Measurements from ENCODE around the gene MAP3K7CL.

Gene MAP3K7CL, protein sequence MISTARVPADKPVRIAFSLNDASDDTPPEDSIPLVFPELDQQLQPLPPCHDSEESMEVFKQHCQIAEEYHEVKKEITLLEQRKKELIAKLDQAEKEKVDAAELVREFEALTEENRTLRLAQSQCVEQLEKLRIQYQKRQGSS

GRCh38 chr21:29130270-29130969, at the start of gene MAP3K7CL:
Gene MAP3K7CL, plus strand, starts transcription at chr21:29130644. Its CDS starts 2,701 bp downstream, at chr21:29133345.
- in situ Hi-C loops (cut with MboI; ENCODE audit: low sequenced_read_pairs): no loop called here

DNA sequence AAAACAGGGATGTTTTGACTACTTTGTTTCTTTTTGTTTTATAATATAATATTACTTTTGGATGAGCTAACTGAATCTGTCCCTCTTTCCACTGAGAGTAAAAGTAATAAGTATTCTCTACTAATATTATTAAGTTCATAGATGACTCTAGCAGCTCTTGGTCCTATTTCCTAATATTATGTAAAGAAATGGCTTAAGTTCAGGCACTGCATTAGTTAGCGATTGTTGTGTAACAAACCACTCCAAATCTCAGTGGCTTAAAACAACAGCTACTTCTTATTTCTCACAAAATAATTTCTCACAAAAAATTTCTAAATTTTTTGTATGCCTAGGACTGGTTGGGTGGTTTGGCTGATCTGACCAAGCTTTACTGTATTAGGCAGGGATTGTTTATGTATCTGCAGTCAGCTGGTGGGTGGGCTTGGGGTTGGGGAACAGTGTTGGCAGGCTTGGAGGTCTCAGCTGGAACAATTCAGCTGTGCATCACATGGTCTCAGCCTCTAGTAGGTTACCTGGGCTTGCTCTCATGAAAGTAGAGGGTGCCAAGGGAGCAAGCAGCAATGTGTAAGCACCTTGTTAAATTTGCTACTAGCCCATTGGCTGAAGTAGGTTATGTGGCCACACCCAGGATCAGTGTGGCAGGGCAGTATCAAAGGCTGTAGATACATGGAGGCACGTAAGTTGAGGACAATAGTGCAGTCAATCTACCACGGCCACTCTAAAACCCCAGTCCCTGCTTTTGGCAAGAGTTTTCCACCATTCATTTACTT, 48.2 kb upstream of the MAP3K7CL start:
- in situ Hi-C loops (cut with MboI; ENCODE audit: low sequenced_read_pairs): loop anchor here (25.0 kb wide), 2 partner anchors 755 to 1105 kb away; no protein-coding TSS in a partner anchor

GRCh38 chr21:29083306-29083705, 47.1 kb upstream of the MAP3K7CL start:
- in situ Hi-C loops (cut with MboI; ENCODE audit: low sequenced_read_pairs): loop anchor here (25.0 kb wide), 2 partner anchors 754 to 1104 kb away; no protein-coding TSS in a partner anchor

- in situ Hi-C loops (cut with MboI; ENCODE audit: low sequenced_read_pairs): loop anchor here (25.0 kb wide), 2 partner anchors 753 to 1103 kb away; no protein-coding TSS in a partner anchor
Observed at GRCh38 chr21:29084372-29084771, 46.1 kb upstream of the MAP3K7CL start.

DNA sequence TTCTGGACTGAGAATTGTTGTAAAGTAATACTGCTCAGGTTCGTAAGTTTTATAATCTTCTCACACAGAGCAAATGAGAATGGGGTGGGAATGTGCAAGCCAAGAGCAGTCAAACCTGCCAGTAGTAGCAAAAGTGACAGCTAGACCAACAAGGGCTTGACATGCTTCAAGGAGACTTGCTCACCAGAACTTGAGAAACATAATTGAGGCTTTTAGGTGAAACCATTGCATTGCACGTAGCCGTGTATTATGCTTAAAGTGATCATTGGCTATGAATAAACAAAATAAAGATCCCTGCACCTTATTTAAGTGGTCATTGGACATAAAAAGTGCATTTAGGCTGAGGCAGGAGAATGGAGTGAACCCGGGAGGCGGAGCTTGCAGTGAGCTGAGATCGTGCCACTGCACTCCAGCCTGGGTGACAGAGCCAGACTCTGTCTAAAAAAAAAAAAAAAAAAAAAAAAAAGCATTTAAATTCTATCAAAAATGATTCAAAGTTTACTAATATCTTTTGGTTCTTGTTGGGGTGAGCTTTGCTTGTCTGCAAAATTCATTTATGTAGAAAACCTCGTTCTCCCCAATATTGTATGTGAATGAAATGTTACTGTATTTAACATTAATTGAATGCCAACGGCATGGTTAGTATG, 45.2 kb upstream of the MAP3K7CL start:
- in situ Hi-C loops (cut with MboI; ENCODE audit: low sequenced_read_pairs): loop anchor here (25.0 kb wide), 2 partner anchors 752 to 1102 kb away; no protein-coding TSS in a partner anchor

DNA sequence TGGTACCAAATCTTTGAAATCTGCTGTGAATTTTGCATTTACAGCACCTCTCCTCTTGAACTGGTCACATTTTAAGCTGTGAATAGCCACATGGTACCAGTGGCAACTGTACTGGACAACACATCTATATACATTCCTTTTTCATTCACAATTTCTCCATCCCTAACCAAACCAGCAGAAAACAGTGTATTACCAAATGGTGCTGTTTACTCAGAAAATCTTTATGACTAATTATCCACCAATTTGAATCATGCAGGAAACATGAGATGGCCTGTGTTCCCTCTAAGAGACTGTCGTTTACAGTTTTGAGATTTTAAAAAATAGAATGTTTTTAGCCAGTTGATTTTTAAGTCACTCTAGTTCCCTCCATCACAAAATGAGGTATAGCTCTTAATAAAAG, 39.4 kb upstream of the MAP3K7CL start:
- in situ Hi-C loops (cut with MboI; ENCODE audit: low sequenced_read_pairs): loop anchor here (10.0 to 25.0 kb wide), 3 partner anchors 284 to 1096 kb away; no protein-coding TSS in a partner anchor

DNA sequence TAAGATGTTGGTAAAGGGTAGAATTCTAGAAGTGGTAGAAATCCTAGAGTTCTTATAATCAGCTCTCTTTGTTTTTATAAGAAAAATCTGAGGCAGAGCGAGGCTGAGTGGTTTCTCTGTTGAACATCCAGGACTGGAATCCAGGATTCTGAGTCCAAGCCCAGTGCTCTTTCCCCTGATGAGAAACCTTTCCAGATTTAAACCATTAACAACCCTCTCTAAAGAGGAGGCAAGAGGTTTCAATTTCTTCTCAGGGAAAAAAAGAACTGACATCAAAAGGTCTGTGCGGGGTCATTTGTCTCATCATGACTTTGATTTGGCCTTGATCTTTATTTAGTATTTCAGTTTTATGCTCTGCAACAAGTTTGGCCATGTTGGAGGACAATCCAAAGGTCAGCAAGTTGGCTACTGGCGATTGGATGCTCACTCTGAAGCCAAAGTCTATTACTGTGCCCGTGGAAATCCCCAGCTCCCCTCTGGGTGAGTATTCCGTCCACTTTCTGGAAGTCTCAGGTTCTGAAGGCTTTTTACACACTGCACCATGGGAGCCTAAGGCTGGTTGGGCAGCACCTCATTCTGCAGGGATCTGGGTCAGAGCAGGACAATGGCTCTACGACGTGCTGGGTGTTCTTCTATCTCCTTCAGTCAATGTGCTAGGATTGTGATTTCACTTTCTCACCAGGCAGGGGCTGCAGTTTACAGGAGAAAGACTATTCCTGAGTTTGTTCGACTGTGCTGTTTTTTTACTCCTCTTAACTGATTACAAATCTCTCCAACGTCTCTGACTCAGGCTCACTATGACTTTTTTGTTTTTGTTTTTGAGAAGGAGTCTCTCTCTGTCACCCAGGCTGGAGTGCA, 38.1 kb upstream of the MAP3K7CL start:
- in situ Hi-C loops (cut with MboI; ENCODE audit: low sequenced_read_pairs): loop anchor here (10.0 to 25.0 kb wide), 3 partner anchors 282 to 1095 kb away; no protein-coding TSS in a partner anchor

DNA sequence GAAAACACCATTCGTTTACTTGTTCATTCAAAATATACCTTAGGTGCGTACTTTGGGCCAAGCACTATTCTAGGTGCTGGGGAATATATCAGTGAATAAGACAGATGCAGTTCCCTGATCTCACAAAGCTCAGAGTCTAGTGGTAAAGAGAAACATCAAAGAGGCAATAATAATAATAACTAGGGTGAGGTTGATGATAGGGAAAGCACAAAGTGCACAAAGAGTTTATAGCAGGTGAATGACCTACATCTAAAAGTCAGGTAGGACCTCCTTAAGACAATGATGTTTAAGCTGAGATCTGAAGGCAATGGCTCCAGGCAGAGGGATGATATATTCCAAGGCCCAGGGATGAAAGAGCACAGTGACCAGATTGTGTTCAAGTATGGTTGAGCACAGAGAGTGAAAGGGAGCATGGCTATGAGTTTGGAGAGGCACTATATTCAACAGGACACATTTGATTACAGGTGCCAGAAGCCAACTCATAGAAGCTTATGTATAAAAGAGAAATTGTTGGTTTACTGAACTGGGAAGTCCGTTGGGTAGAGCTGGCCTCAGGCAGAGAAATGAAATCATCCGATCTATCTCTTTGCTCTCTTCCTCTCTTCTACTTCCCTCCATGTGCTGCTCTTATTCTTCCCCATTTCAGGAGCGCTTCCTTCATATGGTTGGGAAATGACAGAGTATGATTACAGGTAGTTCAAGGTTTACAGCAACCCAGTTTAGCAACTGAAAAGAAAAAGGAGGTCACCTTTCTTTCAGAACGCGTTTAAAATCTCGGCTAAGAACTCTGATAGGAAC, 34.0 kb upstream of the MAP3K7CL start:
- in situ Hi-C loops (cut with MboI; ENCODE audit: low sequenced_read_pairs): loop anchor here (10.0 to 25.0 kb wide), 3 partner anchors 278 to 1091 kb away; no protein-coding TSS in a partner anchor

DNA sequence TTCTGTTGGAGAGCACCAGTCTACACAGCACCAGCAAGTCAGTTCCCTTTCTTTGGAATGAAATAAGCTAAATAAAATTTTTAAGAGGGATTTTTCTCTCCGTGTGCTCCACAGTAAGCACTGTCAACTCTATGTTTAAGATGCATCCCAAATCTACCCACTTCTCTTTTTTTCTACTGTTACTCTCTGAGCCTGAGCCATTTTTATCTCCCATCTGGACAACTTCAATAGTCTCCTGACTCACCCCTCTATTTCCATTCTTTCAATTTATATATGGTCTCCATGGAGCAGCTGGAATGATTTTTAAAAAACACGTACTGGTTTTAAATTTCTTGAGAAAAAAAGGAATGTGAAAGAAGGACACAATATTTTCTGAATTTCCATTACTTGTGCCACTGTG, 32.3 kb upstream of the MAP3K7CL start:
- in situ Hi-C loops (cut with MboI; ENCODE audit: low sequenced_read_pairs): loop anchor here (10.0 to 25.0 kb wide), 3 partner anchors 277 to 1089 kb away; no protein-coding TSS in a partner anchor

DNA sequence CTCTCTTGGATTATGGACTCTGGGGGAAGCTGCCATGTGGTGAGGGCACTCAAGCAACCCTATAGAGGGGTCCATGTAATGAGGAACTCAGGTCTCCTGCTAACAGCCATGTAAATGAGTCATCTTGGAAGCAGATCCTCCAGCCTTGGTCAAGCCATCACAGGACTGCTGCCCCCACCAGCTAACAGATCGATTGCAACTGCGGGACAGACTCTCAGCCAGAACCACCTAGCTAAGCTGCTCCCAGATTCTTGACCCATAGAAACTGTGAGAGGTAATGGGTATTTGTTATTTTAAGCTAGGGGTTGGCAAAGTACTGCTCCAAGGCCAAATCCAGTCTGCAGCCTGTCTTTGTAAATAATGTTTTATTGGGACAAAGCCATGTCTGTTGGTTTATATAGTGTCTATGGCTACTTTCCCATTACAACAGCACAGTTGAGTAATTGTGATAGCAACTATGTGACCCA, 27.6 kb upstream of the MAP3K7CL start:
- in situ Hi-C loops (cut with MboI; ENCODE audit: low sequenced_read_pairs): no loop called here

DNA sequence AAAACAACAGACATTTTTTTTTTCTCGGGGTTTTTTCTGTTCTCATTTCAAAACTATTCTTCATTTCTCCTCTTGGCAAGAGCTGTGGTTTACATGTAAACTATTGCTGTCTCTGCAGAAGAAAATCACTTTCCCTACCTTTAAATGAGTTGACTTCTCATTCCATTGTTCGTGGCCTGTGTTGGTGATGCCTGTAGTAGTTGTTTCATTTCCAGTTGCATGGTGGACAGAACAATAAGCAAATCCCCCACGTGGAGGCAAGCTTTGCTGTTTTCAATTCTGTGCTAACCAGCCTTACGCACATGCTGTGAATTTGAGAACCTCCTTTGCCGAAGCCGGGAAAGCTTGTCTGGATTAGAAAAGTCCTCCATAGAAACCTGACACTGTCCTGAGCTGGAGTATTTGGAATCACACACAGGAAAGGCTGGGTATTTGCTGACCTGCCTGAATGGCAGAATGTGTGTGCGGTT, 26.2 kb upstream of the MAP3K7CL start:
- in situ Hi-C loops (cut with MboI; ENCODE audit: low sequenced_read_pairs): no loop called here

GRCh38 chr21:29105218-29105617, 25.2 kb upstream of the MAP3K7CL start:
- in situ Hi-C loops (cut with MboI; ENCODE audit: low sequenced_read_pairs): no loop called here

DNA sequence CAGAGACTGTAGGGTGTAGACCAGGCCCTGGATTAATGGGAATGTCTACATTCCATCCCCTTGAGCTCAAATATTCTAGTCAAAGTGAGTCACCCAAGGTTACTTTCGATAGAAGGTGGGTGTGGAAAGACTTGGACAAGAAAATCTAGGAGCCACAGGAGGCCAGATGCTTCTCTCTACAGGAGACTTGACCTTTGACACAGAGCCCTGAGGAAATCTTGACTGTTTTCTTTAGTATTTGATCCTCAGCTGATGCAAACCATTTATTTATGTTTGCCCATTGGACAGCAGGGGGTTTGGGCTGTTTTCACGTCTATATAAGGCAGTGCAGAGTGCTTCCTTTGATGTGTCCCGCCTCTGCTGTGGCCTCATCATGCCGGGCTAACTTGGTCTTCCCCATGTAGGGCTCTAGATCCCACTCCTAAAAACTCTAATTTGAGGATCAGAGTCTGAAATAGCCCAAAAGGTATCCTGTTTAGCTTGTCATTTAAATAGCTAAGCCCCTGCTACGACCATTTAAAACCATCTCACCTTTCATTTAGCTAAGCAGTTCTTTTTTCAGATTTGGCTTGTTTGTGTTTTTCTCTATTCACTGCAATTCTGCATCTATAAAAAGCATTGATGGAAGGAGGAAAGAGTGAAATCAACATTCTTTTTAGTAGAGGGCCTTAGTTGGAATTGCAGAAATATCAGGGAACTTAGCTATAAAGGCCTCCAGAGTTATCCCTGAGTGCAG, 15.5 kb upstream of the MAP3K7CL start:
- in situ Hi-C loops (cut with MboI; ENCODE audit: low sequenced_read_pairs): no loop called here

DNA sequence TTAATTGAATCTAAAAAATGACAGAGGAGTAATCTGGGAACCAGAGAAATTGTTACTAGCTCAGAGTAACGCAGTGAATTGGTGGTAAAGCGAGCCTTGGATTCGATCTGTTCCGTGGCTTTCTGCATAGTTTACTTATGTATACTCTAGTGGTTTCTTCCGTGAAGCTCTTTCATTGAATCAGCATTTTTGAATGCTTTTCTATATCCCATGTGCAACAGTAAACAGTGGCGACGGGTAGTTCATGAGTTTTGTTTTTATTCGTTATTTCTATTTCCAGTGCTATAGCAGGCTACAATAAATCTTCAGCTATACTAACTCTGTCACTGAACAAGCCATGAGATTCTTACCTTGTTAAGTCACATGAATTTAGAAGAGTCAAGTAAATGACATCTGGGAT, 14.5 kb upstream of the MAP3K7CL start:
- in situ Hi-C loops (cut with MboI; ENCODE audit: low sequenced_read_pairs): no loop called here

- in situ Hi-C loops (cut with MboI; ENCODE audit: low sequenced_read_pairs): no loop called here
Observed at GRCh38 chr21:29117372-29117955, 13.0 kb upstream of the MAP3K7CL start.

DNA sequence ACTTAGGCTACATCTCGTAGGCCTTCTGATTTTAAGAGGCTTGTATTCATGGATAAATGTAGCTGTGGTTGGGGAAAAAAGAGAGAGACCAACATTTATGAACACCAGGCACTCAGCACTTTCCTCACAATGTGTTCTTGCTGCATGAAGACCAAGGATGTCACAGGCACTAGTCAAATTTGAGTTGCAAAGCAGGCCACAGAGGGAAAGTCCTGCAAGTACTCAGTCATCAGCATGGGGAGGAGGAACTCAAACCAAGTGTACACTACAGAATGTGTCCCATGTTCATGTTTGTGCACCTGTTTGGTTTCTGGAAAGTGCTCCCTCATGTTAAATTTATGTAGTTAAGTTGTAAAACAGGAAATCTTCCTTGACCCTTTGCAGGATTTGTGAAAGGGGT, 8.7 kb upstream of the MAP3K7CL start:
- in situ Hi-C loops (cut with MboI; ENCODE audit: low sequenced_read_pairs): no loop called here

GRCh38 chr21:29124645-29125044, 5.8 kb upstream of the MAP3K7CL start:
- in situ Hi-C loops (cut with MboI; ENCODE audit: low sequenced_read_pairs): no loop called here

DNA sequence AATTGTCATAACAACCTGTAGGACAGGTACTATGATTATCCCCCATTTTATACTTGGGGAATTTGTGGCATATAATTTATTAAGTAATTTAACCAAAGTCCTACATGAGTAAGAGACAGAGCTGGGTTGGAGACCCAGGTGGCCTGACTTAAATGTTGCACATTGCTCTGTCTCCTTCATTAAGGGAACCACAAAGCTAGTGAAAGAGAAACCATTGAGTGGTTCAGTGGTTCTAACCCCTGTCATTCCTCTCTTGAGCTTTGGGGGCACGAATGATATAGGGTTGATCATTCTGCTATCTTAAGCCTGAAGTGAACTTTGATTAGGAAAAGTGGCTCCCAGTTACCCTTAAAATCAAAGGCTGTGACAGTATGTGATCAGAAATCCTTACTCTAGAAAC, 5.3 kb upstream of the MAP3K7CL start:
- in situ Hi-C loops (cut with MboI; ENCODE audit: low sequenced_read_pairs): no loop called here

All from HL-60/S4 (cell line).